Activated CD8-positive, alpha-beta memory T cell treated with anti-CD3 and anti-CD28 coated beads, Interleukin-2, amount 50 U/mL, for 24 hours (primary cell): ENCODE measurements around the gene NDC80.
A peak's percentile ranks its signal among the peaks of the same experiment; 100 is the strongest.
"Not testable (repeated sequence)": the region's sequence is repeated elsewhere in the genome, so short reads cannot be mapped to it uniquely, and the experiment has no call there.

Source experiments
- DNase-seq: peaks from one replicate; pipeline ENCODE4 v3.0.0-alpha.2; 2020; ENCODE audit errors: extremely low read depth

NDC80 gene

GRCh38 chr18:2625217-2625616 is 53.9 kb downstream of the NDC80 start:
- DNase-seq: no peak

- DNase-seq: no peak
Observed at GRCh38 chr18:2627821-2628276, 56.5 kb downstream of the NDC80 start.

GRCh38 chr18:2629003-2629402 is 57.6 kb downstream of the NDC80 start:
- no peak for DNase-seq

GRCh38 chr18:2635586-2635985 is 64.2 kb downstream of the NDC80 start:
- DNase-seq: no peak

GRCh38 chr18:2636126-2636631 is 64.8 kb downstream of the NDC80 start:
- DNase-seq: no peak

GRCh38 chr18:2641638-2642037 is 70.3 kb downstream of the NDC80 start:
- DNase-seq: no peak

- DNase-seq: no peak
Observed at GRCh38 chr18:2642771-2643170, 71.4 kb downstream of the NDC80 start.

GRCh38 chr18:2644535-2644934 is 73.2 kb downstream of the NDC80 start:
- no peak for DNase-seq

GRCh38 chr18:2651981-2652380 is 80.6 kb downstream of the NDC80 start:
- DNase-seq: no peak

GRCh38 chr18:2653467-2653866 is 82.1 kb downstream of the NDC80 start:
- DNase-seq: no peak

- no peak for DNase-seq
Observed at GRCh38 chr18:2654169-2654927, 83.0 kb downstream of the NDC80 start.

- peak; percentile 43 for DNase-seq
Observed at GRCh38 chr18:2654928-2655177, 83.5 kb downstream of the NDC80 start.

- DNase-seq: peak; percentile 77
Observed at GRCh38 chr18:2655178-2655953, 84.0 kb downstream of the NDC80 start, which contains the start of gene SMCHD1. Gene SMCHD1, plus strand, starts transcription at chr18:2655726. Its CDS starts 350 bp downstream, at chr18:2656076.

- DNase-seq: no peak
Observed at GRCh38 chr18:2655954-2656236, 84.5 kb downstream of the NDC80 start.

GRCh38 chr18:2656237-2656980 is 85.1 kb downstream of the NDC80 start:
- peak; percentile 28 for DNase-seq

- DNase-seq: no peak
Observed at GRCh38 chr18:2656981-2657512, 85.7 kb downstream of the NDC80 start.

- no peak for DNase-seq
Observed at GRCh38 chr18:2657788-2658458, 86.6 kb downstream of the NDC80 start.

- not testable (repeated sequence) for DNase-seq
Observed at GRCh38 chr18:2660849-2661248, 89.5 kb downstream of the NDC80 start.

- DNase-seq: not testable (repeated sequence)
Observed at GRCh38 chr18:2662288-2662687, 90.9 kb downstream of the NDC80 start.

- DNase-seq: no peak
Observed at GRCh38 chr18:2662990-2663389, 91.6 kb downstream of the NDC80 start.
